HCT116 (cell line): ENCODE measurements around the gene TACC2. TPM values are rescaled to one million over a fixed set of nuclear protein-coding genes. Genes with fewer than 3 reads are reported as not detected.

ENCODE experiments used
- ATAC-seq: fragments of 200-7000 bp; cut with Tn5 transposase; 2 replicates; pipeline ENCODE4 v1.9.1; 2020; ENCODE audit warnings: mild to moderate bottlenecking, moderate library complexity
- BruUV-seq: library from RNA; stranded (reverse); fragments of 400-500 nt; replicated peaks from 2 replicates; lab custom pipeline; 2021; lab: Mats Ljungman, UMichigan
- CTCF ChIA-PET: fragments of 300-600 bp; sonication (Branson Sonifier 250); formaldehyde crosslinking; loops from one replicate; lab custom pipeline; 2021; ENCODE audit warnings: antibody characterized with exemption; lab: Charles Lee
- POLR2A ChIA-PET: fragments of 300-600, 350-600 bp; sonication (Branson Sonifier 250); formaldehyde crosslinking; loops from one replicate; lab custom pipeline; 2021; ENCODE audit warnings: antibody characterized with exemption; lab: Charles Lee
- RAD21 ChIA-PET, 2 experiments: fragments of 300-600 bp; sonication (Branson Sonifier 250); formaldehyde crosslinking; loops; one replicate each; lab custom pipeline; 2023; ENCODE audit warnings: low total read pairs in 2 of 2; ENCODE audit not compliant: uncharacterized antibody in 2 of 2, unreplicated experiment in 2 of 2, low non-redundant PET in 1 of 2; lab: Charles Lee
- DNase-seq: peaks from one replicate; pipeline ENCODE4 v3.0.0-alpha.2; 2010; ENCODE audit warnings: low read depth, low spot score
- H2AFZ ChIP-seq: fragments of 200-600 bp; shearing (Covaris generic), sonication (generic); 2 replicates; pipeline ENCODE4 v1.6.1; 2017; ENCODE audit warnings: low read depth, mixed run types, mixed read lengths, antibody characterized with exemption, low read length; ENCODE audit not compliant: poor library complexity, severe bottlenecking
- H3K27ac ChIP-seq: 2 replicates; pipeline ENCODE4 v1.5.1; 2012; ENCODE audit warnings: low read depth, low read length
- H3K27me3 ChIP-seq: fragments of 200-600 bp; sonication (generic); 2 replicates; pipeline ENCODE4 v1.6.1; 2016; ENCODE audit warnings: mixed run types, low read length, mixed read lengths; ENCODE audit not compliant: insufficient read depth
- H3K36me3 ChIP-seq, 2 experiments: fragments of 200-500 bp in 1 of 2; fragments of 200-600 bp in 1 of 2; sonication (Bioruptor generic) in 1 of 2; sonication (generic) in 1 of 2; 2 replicates each; pipeline versions ENCODE4 v1.5.1 to v1.6.1; 2014 to 2016; ENCODE audit warnings: low read length in 2 of 2, inconsistent platforms in 1 of 2, mixed read lengths in 1 of 2, mixed run types in 1 of 2; ENCODE audit not compliant: insufficient read depth in 2 of 2, control insufficient read depth in 1 of 2
- H3K4me1 ChIP-seq, 2 experiments: fragments of 200-600 bp in 1 of 2; sonication (generic) in 1 of 2; 2 replicates each; pipeline versions ENCODE4 v1.5.1 to v1.6.1; 2012 to 2017; ENCODE audit warnings: low read length in 2 of 2, inconsistent platforms in 1 of 2, mild to moderate bottlenecking in 1 of 2, mixed read lengths in 1 of 2, mixed run types in 1 of 2, moderate library complexity in 1 of 2; ENCODE audit not compliant: insufficient read depth in 2 of 2, control insufficient read depth in 1 of 2
- H3K4me2 ChIP-seq: fragments of 200-600 bp; sonication (generic); 2 replicates; pipeline ENCODE4 v1.6.1; 2017; ENCODE audit warnings: mixed run types, low read length, mixed read lengths
- H3K4me3 ChIP-seq, 2 experiments: fragments of 200-600 bp in 1 of 2; sonication (generic) in 1 of 2; replicated peaks in 1 of 2; 2 replicates each; pipeline ENCODE4 v1.5.1; 2011 to 2016; ENCODE audit warnings: low read length in 2 of 2, control low read depth in 1 of 2, low read depth in 1 of 2, mild to moderate bottlenecking in 1 of 2, mixed read lengths in 1 of 2, mixed run types in 1 of 2
- H3K79me2 ChIP-seq: fragments of 200-600 bp; sonication (generic); 2 replicates; pipeline ENCODE4 v1.6.1; 2017; ENCODE audit warnings: mild to moderate bottlenecking, mixed run types, low read length, moderate library complexity, mixed read lengths; ENCODE audit not compliant: insufficient read depth
- H3K9ac ChIP-seq: fragments of 200-600 bp; sonication (generic); 2 replicates; pipeline ENCODE4 v1.6.1; 2016; ENCODE audit warnings: low read length, mixed read lengths
- H3K9me2 ChIP-seq: fragments of 200-600 bp; sonication (generic), shearing (Covaris generic); 2 replicates; pipeline ENCODE4 v1.6.1; 2017; ENCODE audit warnings: mixed run types, mild to moderate bottlenecking, moderate library complexity; ENCODE audit not compliant: insufficient read depth
- H3K9me3 ChIP-seq, 2 experiments: fragments of 200-500 bp in 1 of 2; fragments of 200-600 bp in 1 of 2; sonication (Bioruptor generic) in 1 of 2; sonication (generic) in 1 of 2; 2 replicates each; pipeline ENCODE4 v1.6.1; 2014 to 2017; ENCODE audit warnings: low read length in 2 of 2, mixed read lengths in 2 of 2, inconsistent platforms in 1 of 2, low read depth in 1 of 2, mild to moderate bottlenecking in 1 of 2, mixed run types in 1 of 2, moderate library complexity in 1 of 2; ENCODE audit not compliant: control insufficient read depth in 1 of 2, insufficient read depth in 1 of 2
- H4K20me1 ChIP-seq: fragments of 200-600 bp; sonication (generic), shearing (Covaris generic); 2 replicates; pipeline ENCODE4 v1.6.1; 2017; ENCODE audit warnings: mixed run types, mild to moderate bottlenecking, moderate library complexity; ENCODE audit not compliant: insufficient read depth
- CBX3 ChIP-seq: IDR thresholded peaks from 2 replicates; pipeline ENCODE4 v1.6.1; 2012; ENCODE audit warnings: low read depth
- CEBPB ChIP-seq: IDR thresholded peaks from 2 replicates; pipeline ENCODE4 v1.6.1; 2012; ENCODE audit warnings: low read depth
- CTCF ChIP-seq, 3 experiments: fragments of 200-600 bp in 1 of 3; sonication (generic) in 1 of 3; IDR thresholded peaks in 2 of 3; conservative IDR thresholded peaks in 1 of 3; 2 replicates each; pipeline ENCODE4 v1.5.1; 2012 to 2017; ENCODE audit warnings: low read depth in 2 of 3, low read length in 2 of 3, antibody characterized with exemption in 1 of 3, borderline replicate concordance in 1 of 3, control low read depth in 1 of 3, mild to moderate bottlenecking in 1 of 3, mixed read lengths in 1 of 3, mixed run types in 1 of 3, moderate library complexity in 1 of 3; ENCODE audit not compliant: insufficient read depth in 1 of 3
- EGR1 ChIP-seq: IDR thresholded peaks from 2 replicates; pipeline ENCODE4 v1.6.1; 2012; ENCODE audit warnings: low read depth
- ELF1 ChIP-seq: IDR thresholded peaks from 2 replicates; pipeline ENCODE4 v1.6.1; 2012; ENCODE audit warnings: low read depth, borderline replicate concordance
- EZH2 ChIP-seq: fragments of 200-600 bp; sonication (generic); IDR thresholded peaks from 2 replicates; pipeline ENCODE4 v1.6.1; 2017; ENCODE audit warnings: antibody characterized with exemption, mixed run types
- EZH2phosphoT487 ChIP-seq: fragments of 200-600 bp; IDR thresholded peaks from 2 replicates; pipeline ENCODE4 v1.6.1; 2018; ENCODE audit warnings: antibody characterized with exemption, borderline replicate concordance
- FOSL1 ChIP-seq: IDR thresholded peaks from 2 replicates; pipeline ENCODE4 v1.6.1; 2012; ENCODE audit warnings: low read depth
- JUND ChIP-seq: IDR thresholded peaks from 2 replicates; pipeline ENCODE4 v1.6.1; 2012
- MAX ChIP-seq: IDR thresholded peaks from 2 replicates; pipeline ENCODE4 v1.6.1; 2012
- POLR2A ChIP-seq: IDR thresholded peaks from 2 replicates; pipeline ENCODE4 v1.7.0; 2011; ENCODE audit warnings: borderline replicate concordance; ENCODE audit not compliant: insufficient read depth, insufficient read length; ENCODE audit errors: extremely low read depth
- POLR2AphosphoS5 ChIP-seq: IDR thresholded peaks from 2 replicates; pipeline ENCODE4 v1.6.1; 2011; ENCODE audit warnings: mild to moderate bottlenecking, low read depth, low read length, moderate library complexity
- REST ChIP-seq: IDR thresholded peaks from 2 replicates; pipeline ENCODE4 v1.6.1; 2012; ENCODE audit warnings: low read depth
- YY1 ChIP-seq: IDR thresholded peaks from 2 replicates; pipeline ENCODE4 v1.6.1; 2011; ENCODE audit warnings: low read length, low read depth, moderate library complexity, mild to moderate bottlenecking; ENCODE audit not compliant: insufficient replicate concordance; ENCODE audit errors: extremely low read depth
- ZFX ChIP-seq: fragments of 450-650 bp; IDR thresholded peaks from 2 replicates; pipeline ENCODE4 v1.6.1; 2017
- ZNF274 ChIP-seq: fragments of 200-500 bp; sonication (Bioruptor generic); IDR thresholded peaks from 2 replicates; pipeline ENCODE4 v1.6.1; 2014; ENCODE audit warnings: mild to moderate bottlenecking, low read depth, low read length, inconsistent platforms
- intact Hi-C: fragments of 100-400 bp; cut with micrococcal nuclease; formaldehyde crosslinking; loops from 2 replicates; pipeline ENCODE4 v1.10.0; 2022
- total RNA-seq: library from RNA; stranded (reverse); gene quantifications from one replicate; pipeline ENCODE4 v1.2.1, GENCODE V29; 2021; ENCODE audit not compliant: unreplicated experiment
- TF ChIP-seq, protein P1 (sequence below): IDR thresholded peaks from 2 replicates; pipeline ENCODE4 v1.6.1; 2011; ENCODE audit warnings: mild to moderate bottlenecking, low read length, moderate library complexity; ENCODE audit not compliant: insufficient replicate concordance; ENCODE audit errors: extremely low read depth
- TF ChIP-seq, protein P2 (sequence below): IDR thresholded peaks from 2 replicates; pipeline ENCODE4 v1.6.1; 2012

The TACC2 gene
- total RNA-seq, 1 experiment from 2014 or later, result 38.6 TPM

- H3K27me3 ChIP-seq, result no peaks in the 10 kb centered on the region
- H2AFZ ChIP-seq, result no peak overlapping the region
- CTCF ChIA-PET, result no interaction called here
- no peaks in the 10 kb centered on the region for H4K20me1 ChIP-seq
- TF ChIP-seq, protein P1, sequence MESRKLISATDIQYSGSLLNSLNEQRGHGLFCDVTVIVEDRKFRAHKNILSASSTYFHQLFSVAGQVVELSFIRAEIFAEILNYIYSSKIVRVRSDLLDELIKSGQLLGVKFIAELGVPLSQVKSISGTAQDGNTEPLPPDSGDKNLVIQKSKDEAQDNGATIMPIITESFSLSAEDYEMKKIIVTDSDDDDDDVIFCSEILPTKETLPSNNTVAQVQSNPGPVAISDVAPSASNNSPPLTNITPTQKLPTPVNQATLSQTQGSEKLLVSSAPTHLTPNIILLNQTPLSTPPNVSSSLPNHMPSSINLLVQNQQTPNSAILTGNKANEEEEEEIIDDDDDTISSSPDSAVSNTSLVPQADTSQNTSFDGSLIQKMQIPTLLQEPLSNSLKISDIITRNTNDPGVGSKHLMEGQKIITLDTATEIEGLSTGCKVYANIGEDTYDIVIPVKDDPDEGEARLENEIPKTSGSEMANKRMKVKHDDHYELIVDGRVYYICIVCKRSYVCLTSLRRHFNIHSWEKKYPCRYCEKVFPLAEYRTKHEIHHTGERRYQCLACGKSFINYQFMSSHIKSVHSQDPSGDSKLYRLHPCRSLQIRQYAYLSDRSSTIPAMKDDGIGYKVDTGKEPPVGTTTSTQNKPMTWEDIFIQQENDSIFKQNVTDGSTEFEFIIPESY, result no peak
- TF ChIP-seq FOSL1, result no peak
- TF ChIP-seq JUND, result no peak
- TF ChIP-seq ELF1, result no peak
- no peak for TF ChIP-seq POLR2A
- TF ChIP-seq CEBPB, result no peak
- no peak for TF ChIP-seq MAX
- TF ChIP-seq EGR1, result no peak
- TF ChIP-seq ZFX, result no peak
- TF ChIP-seq EZH2phosphoT487, result no peak
- no peak for TF ChIP-seq CTCF (IDR thresholded peaks at IDR 0.05 in 2 of 3, conservative IDR thresholded peaks at IDR 0.05 in 1 of 3; ENCODE audit: borderline replicate concordance in 1 of 3, insufficient read depth in 1 of 3, low read depth in 2 of 3, low read length in 2 of 3)
- TF ChIP-seq CBX3, result no peak
- TF ChIP-seq ZNF274, result no peak
- TF ChIP-seq EZH2, result no peak
- TF ChIP-seq YY1, result no peak
- TF ChIP-seq REST, result no peak
- TF ChIP-seq, protein P2, sequence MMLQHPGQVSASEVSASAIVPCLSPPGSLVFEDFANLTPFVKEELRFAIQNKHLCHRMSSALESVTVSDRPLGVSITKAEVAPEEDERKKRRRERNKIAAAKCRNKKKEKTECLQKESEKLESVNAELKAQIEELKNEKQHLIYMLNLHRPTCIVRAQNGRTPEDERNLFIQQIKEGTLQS, result no peak
- TF ChIP-seq POLR2AphosphoS5, result no peak
- TF ChIP-seq, all 23 proteins: peak for 0
- intact Hi-C loops, result no loop called here
- no peak overlapping the region for H3K4me3 ChIP-seq
- ChIA-PET RAD21 (no interaction called here), POLR2A (no interaction called here)
- H3K36me3 ChIP-seq, result no peaks in the 10 kb centered on the region
- no peak overlapping the region for H3K9ac ChIP-seq
- H3K79me2 ChIP-seq, result no peaks in the 10 kb centered on the region
- no peaks in the 10 kb centered on the region for H3K4me1 ChIP-seq
- H3K9me3 ChIP-seq, result no peaks in the 10 kb centered on the region
- BruUV-seq, result no TSS peak
- no peaks in the 10 kb centered on the region for H3K9me2 ChIP-seq
- DNase-seq, result no peak
- no peak overlapping the region for H3K4me2 ChIP-seq
- no peak overlapping the region for H3K27ac ChIP-seq
- ATAC-seq, result no peak
These were observed 168.5 kb downstream of the TACC2 start for GRCh38 chr10:122157451-122157850.
